Measurements from ENCODE around the gene CDKN2B.

The CDKN2B gene

DNA sequence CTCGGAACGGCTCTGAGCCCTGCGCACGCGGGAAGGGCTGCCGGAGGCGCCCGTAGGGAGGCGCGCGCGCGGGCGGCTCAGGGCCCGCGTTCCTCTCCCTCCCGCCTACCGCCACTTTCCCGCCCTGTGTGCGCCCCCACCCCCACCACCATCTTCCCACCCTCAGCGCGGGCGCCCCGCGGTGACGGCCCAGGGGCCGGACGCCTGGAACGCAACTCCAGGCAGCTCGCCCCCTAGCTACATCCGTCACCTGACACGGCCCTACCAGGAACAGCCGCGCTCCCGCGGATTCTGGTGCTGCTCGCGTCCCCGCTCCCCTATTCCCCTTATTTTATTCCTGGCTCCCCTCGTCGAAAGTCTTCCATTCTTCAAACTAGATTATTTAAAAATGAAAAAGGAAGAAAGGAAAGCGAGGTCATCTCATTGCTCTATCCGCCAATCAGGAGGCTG is 14.5 kb downstream of the CDKN2B start, which contains the start of gene CDKN2B-AS1:
CDKN2B-AS1 (plus strand) TSS at position 236 of the 450 bp plus-strand sequence.
- no peak for DNase-seq (ENCODE audit: insufficient read length, low spot score)
- FAIRE-seq, result no peak
- TF ChIP-seq POLR2A (IDR thresholded peaks at IDR 0.05; ENCODE audit: low read depth, low read length), result no peak

DNA sequence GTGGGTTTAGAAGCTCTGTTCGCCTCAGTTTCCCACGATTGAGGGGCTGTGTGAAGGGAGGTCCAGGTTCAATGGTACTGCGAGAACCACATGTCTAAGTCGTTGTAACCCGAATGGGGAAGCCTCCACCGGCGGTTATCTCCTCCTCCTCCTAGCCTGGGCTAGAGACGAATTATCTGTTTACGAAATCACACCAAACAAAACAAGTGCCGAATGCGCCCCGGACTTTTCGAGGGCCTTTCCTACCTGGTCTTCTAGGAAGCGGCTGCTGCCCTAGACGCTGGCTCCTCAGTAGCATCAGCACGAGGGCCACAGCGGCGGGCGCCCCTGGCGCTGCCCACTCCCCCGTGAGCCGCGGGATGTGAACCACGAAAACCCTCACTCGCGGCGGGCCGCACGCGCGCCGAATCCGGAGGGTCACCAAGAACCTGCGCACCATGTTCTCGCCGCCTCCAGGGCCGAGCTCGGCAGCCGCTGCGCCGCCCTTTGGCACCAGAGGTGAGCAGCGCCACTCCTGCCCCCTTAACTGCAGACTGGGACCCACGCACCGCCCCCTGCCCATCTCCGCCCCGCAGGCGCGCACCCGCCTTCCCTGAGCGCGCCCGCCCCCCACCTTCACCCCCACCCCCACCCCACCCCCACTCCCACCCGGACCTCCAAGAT is 15.1 kb downstream of the CDKN2B start, which contains the start of gene CDKN2A:
CDKN2A (minus strand) TSS at position 500 of the 663 bp plus-strand sequence.
- no peak for DNase-seq (ENCODE audit: insufficient read length, low spot score)
- FAIRE-seq, result no peak
- no peak for TF ChIP-seq POLR2A (IDR thresholded peaks at IDR 0.05; ENCODE audit: low read depth, low read length)

DNA sequence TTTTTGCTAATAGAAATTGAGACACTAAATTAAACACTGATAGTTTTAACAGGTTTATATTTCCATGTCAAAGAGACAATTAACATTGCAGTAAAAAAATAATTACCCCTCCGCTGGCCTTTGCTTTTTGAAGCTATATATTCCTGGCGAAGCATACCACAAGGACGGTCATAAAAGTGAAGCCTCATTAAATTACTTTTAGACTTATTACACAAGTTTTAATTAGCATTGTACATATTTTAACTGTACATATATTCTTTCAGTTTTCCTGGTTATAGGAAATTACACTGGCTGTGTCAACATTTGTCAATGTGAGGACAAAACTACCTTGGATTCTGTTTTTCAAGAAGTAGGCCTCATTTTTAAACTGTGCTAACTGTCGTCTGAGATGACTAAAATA is 16.1 kb downstream of the CDKN2B start:
- DNase-seq (ENCODE audit: insufficient read length, low spot score) (no peak), FAIRE-seq (no peak)
- TF ChIP-seq POLR2A (IDR thresholded peaks at IDR 0.05; ENCODE audit: low read depth, low read length), result no peak

DNA sequence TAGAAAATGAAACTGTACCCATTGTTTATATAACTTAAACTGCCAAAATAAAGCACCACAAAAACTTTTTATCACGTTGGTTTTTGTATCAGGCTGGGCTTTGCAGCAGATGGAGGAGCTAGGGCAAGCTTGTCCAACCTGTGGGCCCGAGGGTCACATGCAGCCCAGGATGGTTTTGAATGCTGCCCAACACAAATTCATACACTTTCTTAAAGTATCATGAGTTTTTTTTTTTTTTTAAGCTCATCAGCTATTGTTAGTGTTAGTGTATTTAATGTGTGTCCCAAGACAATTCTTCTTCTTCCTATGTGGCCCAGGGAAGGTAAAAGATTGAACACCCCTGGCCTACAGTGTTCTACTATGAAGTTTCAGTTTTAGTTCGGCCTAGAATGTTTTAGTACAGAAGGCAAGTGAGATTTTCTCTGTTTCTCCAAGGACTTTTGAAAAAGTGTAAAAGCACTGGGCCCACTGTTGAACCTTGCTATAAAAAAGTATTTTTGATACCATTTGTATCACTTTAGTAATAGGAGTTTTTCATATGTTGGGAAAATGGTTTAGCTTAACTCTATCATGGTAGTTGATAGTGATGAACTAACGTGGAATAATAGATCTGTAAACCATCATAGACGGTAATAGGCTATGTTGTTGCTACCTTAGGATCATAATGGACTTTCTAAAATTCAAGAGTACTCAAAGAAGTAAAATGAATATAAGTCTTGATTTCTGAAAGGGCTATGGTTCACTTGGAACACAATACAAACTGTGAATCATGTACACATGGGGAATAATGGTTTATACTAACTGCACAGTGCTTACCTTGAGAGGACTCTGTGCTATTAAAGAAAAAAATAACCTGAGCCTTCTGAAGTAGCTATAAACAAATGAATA is 17.8 kb downstream of the CDKN2B start:
- no peak for DNase-seq (ENCODE audit: insufficient read length, low spot score)
- no peak for TF ChIP-seq POLR2A (IDR thresholded peaks at IDR 0.05; ENCODE audit: low read depth, low read length)
- FAIRE-seq, result no peak

DNA sequence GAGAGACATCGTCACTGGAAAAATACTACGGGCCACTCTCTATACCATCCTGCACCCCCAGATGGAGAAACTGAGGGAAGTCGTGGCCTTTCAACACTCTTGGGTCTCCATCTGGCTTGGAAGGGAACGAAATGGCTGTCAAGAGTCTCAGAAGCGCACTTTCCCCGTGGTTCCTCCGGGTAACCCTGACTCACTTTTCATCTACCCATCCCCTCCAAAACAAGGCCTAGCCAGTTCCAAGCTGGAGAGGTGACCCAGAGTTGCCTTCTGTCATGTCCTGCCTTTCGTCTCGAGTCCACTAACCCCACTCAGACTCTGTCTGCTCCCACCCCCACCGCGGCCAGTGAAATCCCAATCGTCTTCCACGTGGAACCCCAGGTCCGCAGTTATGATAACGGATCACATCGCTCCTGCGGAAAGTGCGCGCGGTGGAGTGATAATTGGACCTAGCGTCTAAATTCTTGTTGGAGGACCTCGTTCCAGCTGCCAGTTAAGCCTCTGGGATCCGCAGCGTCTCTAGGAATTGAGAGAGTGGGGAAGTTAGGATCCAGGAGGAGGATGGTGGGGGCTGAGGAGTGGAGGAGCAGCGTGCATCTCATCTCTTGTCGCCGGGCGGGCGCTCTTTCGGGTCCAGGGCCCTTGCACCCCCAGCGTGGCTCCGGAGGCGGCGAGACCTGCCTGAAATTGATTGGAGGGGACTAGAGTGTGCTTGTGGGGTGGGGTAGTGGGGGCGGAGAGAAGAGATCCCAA is 19.5 kb downstream of the CDKN2B start:
- FAIRE-seq (no peak), DNase-seq (ENCODE audit: insufficient read length, low spot score) (no peak)
- TF ChIP-seq POLR2A (IDR thresholded peaks at IDR 0.05; ENCODE audit: low read depth, low read length), result no peak

DNA sequence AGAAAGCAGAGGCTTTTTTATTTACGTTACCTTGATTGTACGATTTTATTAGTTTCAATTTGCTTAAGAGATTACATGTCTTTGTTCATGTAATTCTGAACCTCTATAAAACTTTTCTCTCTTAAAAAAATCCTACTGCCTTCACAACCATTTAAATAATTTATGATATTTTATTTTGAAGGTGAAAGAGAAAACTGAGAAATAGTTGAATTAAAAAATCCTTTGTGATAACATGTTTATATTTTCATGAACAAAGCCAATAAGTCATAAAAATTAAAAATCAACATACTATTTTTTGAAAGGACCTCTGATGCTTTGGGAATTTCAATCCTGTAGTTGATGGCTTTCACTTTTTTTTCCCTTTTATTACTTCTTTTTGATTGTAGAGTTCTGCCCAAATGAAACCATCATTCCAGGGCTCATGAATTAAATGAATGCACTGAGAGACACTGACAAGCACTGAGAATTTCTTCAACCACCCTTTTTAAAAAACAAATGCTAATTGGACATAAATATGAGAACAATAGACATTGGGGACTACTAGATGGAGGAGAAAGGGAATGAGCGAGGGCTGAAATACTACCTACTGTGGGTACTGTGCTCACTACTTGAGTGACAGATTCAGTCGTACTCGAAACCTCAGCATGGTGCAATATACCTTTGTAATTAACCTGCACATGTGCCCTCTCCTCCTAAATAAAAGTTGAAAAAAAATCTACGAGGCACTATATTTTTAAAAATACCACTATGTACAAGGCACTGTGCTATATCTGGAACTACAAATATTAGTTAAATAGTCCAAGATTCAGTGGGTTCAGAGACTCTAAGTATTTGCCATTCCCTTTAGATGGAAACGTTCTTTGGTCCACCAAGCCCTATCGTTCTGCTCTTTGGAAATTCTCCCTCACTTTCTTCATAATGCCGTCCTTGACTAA is 20.8 kb downstream of the CDKN2B start:
- DNase-seq (ENCODE audit: insufficient read length, low spot score), result no peak
- FAIRE-seq, result no peak
- TF ChIP-seq POLR2A (IDR thresholded peaks at IDR 0.05; ENCODE audit: low read depth, low read length), result no peak

DNA sequence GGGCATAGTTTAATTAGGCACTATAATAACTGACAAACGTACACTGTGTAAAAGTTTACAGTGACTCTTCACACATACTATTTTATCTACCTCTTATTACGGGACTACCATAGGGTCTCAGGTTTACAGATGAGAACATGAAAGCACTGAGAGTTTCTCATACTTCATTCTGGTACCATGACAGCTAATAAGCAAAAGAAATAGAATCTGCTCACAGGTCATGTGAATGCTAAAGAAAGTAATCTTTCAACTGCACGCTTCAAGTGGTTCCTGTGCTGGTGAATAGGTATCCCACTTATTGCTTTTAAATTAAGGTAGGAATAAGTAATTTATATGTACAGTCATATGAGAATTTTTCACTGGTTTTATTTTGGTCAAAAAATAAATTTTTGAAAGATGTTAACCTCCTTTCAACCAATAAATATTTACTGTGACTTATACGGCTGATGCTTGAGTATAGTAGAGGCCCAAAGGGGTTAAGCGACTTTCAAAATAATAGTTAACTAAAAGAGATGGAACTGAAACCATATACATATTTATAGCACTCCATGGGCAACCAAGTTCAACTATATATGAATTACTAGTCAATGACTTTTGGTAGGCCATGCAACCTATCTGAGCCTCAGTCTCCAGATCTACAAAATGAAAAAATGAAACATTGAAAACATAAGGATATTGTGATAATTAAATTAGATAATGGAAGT is 23.0 kb downstream of the CDKN2B start:
- no peak for DNase-seq (ENCODE audit: insufficient read length, low spot score)
- TF ChIP-seq POLR2A (IDR thresholded peaks at IDR 0.05; ENCODE audit: low read depth, low read length), result no peak
- FAIRE-seq, result no peak

DNA sequence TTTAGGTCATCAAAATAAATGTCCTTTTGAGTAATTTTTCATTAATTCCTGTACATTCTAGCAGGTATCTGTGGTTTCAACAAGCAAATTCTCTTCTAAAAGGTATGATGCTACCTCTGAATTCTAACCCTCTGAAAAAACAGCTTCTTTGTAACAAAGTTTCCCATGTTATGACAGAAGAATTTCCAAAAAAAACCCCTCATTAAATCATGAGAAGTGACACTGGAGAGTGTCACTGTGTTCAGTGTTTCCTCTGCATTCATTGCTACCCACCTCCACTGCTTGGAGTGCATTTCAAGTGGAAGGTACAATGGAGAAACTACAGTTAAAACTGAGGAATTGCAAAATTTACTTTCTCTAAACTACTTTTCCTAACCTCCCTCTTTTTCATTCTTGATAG is 25.0 kb downstream of the CDKN2B start:
- no peak for FAIRE-seq
- TF ChIP-seq POLR2A (IDR thresholded peaks at IDR 0.05; ENCODE audit: low read depth, low read length), result no peak
- no peak for DNase-seq (ENCODE audit: insufficient read length, low spot score)

DNA sequence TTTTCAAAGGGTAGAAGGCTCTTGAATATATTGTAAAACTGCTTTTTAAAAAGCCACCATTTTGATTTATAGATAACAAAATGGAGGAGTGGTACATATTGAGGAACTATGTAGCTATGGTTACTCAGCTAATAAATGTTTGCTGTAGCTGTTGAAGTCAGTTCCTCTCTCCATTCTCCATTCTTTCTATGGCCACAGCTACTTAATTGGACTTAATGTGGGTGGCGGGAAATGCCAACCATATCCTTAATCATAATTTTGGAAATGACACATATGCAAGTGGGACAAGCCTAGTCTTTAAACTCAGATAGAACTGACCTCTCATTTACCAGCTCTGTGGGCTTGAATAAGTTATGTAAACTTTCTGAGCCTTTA is 25.6 kb downstream of the CDKN2B start:
- no peak for DNase-seq (ENCODE audit: insufficient read length, low spot score)
- no peak for TF ChIP-seq POLR2A (IDR thresholded peaks at IDR 0.05; ENCODE audit: low read depth, low read length)
- FAIRE-seq, result no peak

DNA sequence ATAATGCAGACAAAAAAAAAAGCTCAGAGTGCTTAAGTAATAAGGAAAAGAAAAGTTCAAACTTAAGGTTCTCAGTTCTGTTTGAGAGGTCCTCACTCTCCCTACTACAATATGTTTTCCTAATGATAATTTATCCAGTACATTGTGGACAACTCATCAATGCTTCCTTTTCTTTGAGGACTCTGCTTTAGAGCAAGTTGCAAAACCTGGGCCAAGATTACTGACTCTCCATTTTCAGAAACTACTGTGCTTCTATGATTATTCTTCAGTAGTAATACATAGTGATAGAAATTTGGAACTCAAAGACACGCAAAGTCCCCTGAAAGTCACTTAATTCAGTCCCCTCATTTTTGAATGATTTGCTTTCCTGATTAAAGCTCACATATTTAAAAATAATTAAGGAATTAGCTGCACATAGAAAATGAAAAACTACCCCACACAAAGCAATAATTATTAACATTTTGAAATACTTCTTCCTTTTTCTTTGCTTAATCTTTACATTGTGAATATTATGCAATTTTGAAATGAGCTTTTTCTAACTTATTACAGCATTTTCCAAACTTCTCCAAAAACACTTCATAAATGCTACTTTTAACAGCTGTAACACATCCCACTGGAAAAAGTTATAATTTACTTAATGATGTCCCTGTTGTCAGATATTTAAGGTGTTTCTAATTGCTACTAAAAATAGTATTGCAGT is 26.1 kb downstream of the CDKN2B start:
- TF ChIP-seq POLR2A (IDR thresholded peaks at IDR 0.05; ENCODE audit: low read depth, low read length), result no peak
- DNase-seq (ENCODE audit: insufficient read length, low spot score) (no peak), FAIRE-seq (no peak)

DNA sequence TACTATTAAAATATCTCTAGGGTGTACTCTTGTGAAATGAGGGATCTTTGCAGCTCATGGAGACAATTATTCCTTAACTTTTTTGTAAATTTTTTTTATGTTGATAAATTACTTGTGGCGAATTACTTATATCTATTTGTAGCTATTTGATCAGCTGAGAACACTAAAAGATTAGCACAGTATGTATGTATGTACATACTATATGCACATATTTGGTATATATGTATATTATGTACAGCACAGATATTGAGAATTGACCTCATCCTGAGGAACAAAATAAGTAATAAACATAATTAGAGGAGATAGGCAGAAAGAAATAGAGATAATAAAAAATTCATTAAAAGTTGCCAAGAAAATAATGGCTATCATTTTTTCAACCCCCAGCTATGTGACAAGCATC is 26.7 kb downstream of the CDKN2B start:
- FAIRE-seq, result no peak
- no peak for TF ChIP-seq POLR2A (IDR thresholded peaks at IDR 0.05; ENCODE audit: low read depth, low read length)
- DNase-seq (ENCODE audit: insufficient read length, low spot score), result no peak

DNA sequence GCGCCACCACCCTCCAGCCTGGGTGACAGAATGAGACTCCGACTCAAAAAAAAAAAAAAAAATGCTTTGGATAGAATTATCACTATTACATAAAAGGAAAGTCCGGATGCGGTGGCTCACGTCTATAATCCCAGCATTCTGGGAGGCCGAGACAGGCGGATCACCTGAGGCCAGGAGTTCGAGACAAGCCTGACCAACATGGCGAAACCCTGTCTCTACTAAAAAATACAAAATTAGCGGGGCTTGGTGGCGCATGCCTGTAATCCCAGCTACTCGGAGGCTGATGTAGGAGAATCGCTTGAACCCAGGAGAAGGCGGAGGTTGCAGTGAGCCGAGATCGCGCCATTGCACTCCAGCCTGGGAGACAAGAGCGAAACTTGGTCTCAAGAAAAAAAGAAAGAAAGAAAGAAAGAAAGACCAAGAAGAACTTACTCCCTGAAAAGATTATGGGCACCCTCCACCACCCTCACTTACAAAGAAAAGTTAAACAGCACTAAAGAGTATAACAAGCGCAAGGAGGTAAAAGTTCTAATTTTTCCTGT is 32.7 kb downstream of the CDKN2B start:
- no peak for DNase-seq (ENCODE audit: insufficient read length, low spot score)
- no peak for FAIRE-seq
- TF ChIP-seq POLR2A (IDR thresholded peaks at IDR 0.05; ENCODE audit: low read depth, low read length), result no peak
